ENCODE data around the gene HERC2. TPM values are rescaled to one million over a fixed set of nuclear protein-coding genes. Genes with fewer than 3 reads are reported as not detected.

Gene HERC2
- total and polyA plus RNA-seq, 5 donors from 2014 or later: 8.2 to 69.0 (median 10.4) TPM

GRCh38 chr15:28082891-28083684 lies 238.9 kb downstream of the HERC2 start:
- DNase-seq: no peak
- peaks cover 0 to 5% (median under 1%) of the 10 kb centered on the region in 7 donors for H3K9me3 Mint-ChIP-seq
- H3K4me3 Mint-ChIP-seq: no peak overlapping the region

GRCh38 chr15:28081594-28081993 lies 240.4 kb downstream of the HERC2 start:
- peaks cover 0 to 5% (median 0%) of the 10 kb centered on the region in 7 donors for H3K9me3 Mint-ChIP-seq
- no peaks in the 10 kb centered on the region for H3K36me3 Mint-ChIP-seq
- Histone ChIP-seq H3K4me1 (ENCODE audit: control insufficient read depth, insufficient read depth, low read length, poor library complexity, severe bottlenecking) (no peaks in the 10 kb centered on the region), H3K4me3 (ENCODE audit: low read depth, low read length) (no peak overlapping the region), H3K27me3 (ENCODE audit: control insufficient read depth, insufficient read depth, low read length) (no peaks in the 10 kb centered on the region), H3K36me3 (ENCODE audit: control insufficient read depth, insufficient read depth, low read length) (no peaks in the 10 kb centered on the region), H3K27ac (ENCODE audit: insufficient read depth, low read length, poor library complexity, severe bottlenecking) (no peak overlapping the region), H3K9me3 (ENCODE audit: control insufficient read depth in 2 of 2, low read length in 2 of 2) (no peaks in the 10 kb centered on the region)
- ATAC-seq (ENCODE audit: low read depth in 2 of 2) (no peak), DNase-seq (no peak)
- no peak overlapping the region for H3K4me3 Mint-ChIP-seq
- H3K27me3 Mint-ChIP-seq: peaks cover 10% of the 10 kb centered on the region
- H3K4me1 Mint-ChIP-seq: peaks cover 0 to 6% (median 2%) of the 10 kb centered on the region in 4 donors
- no peak overlapping the region for H3K27ac Mint-ChIP-seq

More at GRCh38 chr15:28082891-28083684, 238.9 kb downstream of the HERC2 start:
- Mint-ChIP-seq H3K27me3 (peaks cover 22% of the 10 kb centered on the region), H3K4me1 (peaks cover 0 to 6% (median 4%) of the 10 kb centered on the region in 4 donors), H3K36me3 (no peaks in the 10 kb centered on the region), H3K27ac (no peak overlapping the region)
- H3K4me3 ChIP-seq (ENCODE audit: low read depth, low read length): no peak overlapping the region
- no peak overlapping the region for H3K27ac ChIP-seq (ENCODE audit: insufficient read depth, low read length, poor library complexity, severe bottlenecking)
- H3K4me1 ChIP-seq (ENCODE audit: control insufficient read depth, insufficient read depth, low read length, poor library complexity, severe bottlenecking): peaks cover 4% of the 10 kb centered on the region
- no peaks in the 10 kb centered on the region for H3K27me3 ChIP-seq (ENCODE audit: control insufficient read depth, insufficient read depth, low read length)
- no peaks in the 10 kb centered on the region for H3K36me3 ChIP-seq (ENCODE audit: control insufficient read depth, insufficient read depth, low read length)
- no peak for ATAC-seq (ENCODE audit: low read depth in 2 of 2)
- H3K9me3 ChIP-seq (ENCODE audit: control insufficient read depth in 2 of 2, low read length in 2 of 2): no peaks in the 10 kb centered on the region

- H3K9me3 Mint-ChIP-seq: peaks cover 0 to 5% (median 0%) of the 10 kb centered on the region in 7 donors
- no peaks in the 10 kb centered on the region for H3K36me3 Mint-ChIP-seq
- no peak overlapping the region for H3K27ac Mint-ChIP-seq
- peaks cover 5% of the 10 kb centered on the region for H3K27me3 Mint-ChIP-seq
- H3K4me1 Mint-ChIP-seq: no peaks in the 10 kb centered on the region
- Histone ChIP-seq H3K27me3 (ENCODE audit: control insufficient read depth, insufficient read depth, low read length) (no peaks in the 10 kb centered on the region), H3K4me1 (ENCODE audit: control insufficient read depth, insufficient read depth, low read length, poor library complexity, severe bottlenecking) (no peaks in the 10 kb centered on the region), H3K27ac (ENCODE audit: insufficient read depth, low read length, poor library complexity, severe bottlenecking) (no peak overlapping the region), H3K4me3 (ENCODE audit: low read depth, low read length) (no peak overlapping the region), H3K36me3 (ENCODE audit: control insufficient read depth, insufficient read depth, low read length) (no peaks in the 10 kb centered on the region), H3K9me3 (ENCODE audit: control insufficient read depth in 2 of 2, low read length in 2 of 2) (no peaks in the 10 kb centered on the region)
- DNase-seq: no peak
- H3K4me3 Mint-ChIP-seq: no peak overlapping the region
- ATAC-seq (ENCODE audit: low read depth in 2 of 2): no peak
Observed at GRCh38 chr15:28080386-28080785, 241.6 kb downstream of the HERC2 start.

- H3K27ac Mint-ChIP-seq: no peak overlapping the region
Observed at GRCh38 chr15:28079313-28079969, 242.5 kb downstream of the HERC2 start.

DNA sequence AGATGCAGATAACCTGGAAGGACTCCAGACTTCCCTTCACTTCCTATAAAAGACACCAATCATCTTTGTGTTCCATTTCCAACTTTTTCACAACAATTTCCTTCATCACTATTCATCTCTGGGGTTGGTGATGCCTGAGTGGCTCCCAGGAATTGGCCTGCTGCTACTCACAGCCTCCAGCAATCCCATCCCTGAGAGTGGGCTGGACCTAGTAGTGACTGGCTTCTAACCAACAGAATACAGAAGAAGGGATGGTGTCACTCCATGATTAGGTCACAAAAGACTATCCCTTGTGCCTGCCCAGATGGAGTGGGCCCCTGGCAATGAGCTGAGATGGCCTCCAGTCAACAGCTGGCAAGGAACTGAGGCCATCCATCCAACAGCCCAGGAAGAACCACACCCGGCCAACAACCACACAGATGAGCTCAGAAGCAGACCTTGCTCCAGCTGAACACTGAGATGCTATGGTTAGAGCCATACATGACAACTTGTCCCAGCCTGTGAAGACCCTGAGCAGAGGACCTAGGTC lies 243.7 kb downstream of the HERC2 start:
- Histone ChIP-seq H3K36me3 (ENCODE audit: control insufficient read depth, insufficient read depth, low read length) (no peaks in the 10 kb centered on the region), H3K4me1 (ENCODE audit: control insufficient read depth, insufficient read depth, low read length, poor library complexity, severe bottlenecking) (no peaks in the 10 kb centered on the region), H3K4me3 (ENCODE audit: low read depth, low read length) (no peak overlapping the region), H3K27ac (ENCODE audit: insufficient read depth, low read length, poor library complexity, severe bottlenecking) (no peak overlapping the region), H3K9me3 (ENCODE audit: control insufficient read depth in 2 of 2, low read length in 2 of 2) (no peaks in the 10 kb centered on the region), H3K27me3 (ENCODE audit: control insufficient read depth, insufficient read depth, low read length) (no peaks in the 10 kb centered on the region)
- ATAC-seq (ENCODE audit: low read depth in 2 of 2): no peak
- Mint-ChIP-seq H3K4me3 (no peak overlapping the region), H3K9me3 (peaks cover 0 to 2% (median 0%) of the 10 kb centered on the region in 7 donors), H3K36me3 (no peaks in the 10 kb centered on the region), H3K27me3 (peaks cover 6% of the 10 kb centered on the region), H3K4me1 (no peaks in the 10 kb centered on the region), H3K27ac (no peak overlapping the region)
- no peak for DNase-seq

More at GRCh38 chr15:28079313-28079969, 242.5 kb downstream of the HERC2 start:
- Histone ChIP-seq H3K4me1 (ENCODE audit: control insufficient read depth, insufficient read depth, low read length, poor library complexity, severe bottlenecking) (no peaks in the 10 kb centered on the region), H3K9me3 (ENCODE audit: control insufficient read depth in 2 of 2, low read length in 2 of 2) (no peaks in the 10 kb centered on the region), H3K4me3 (ENCODE audit: low read depth, low read length) (no peak overlapping the region), H3K27me3 (ENCODE audit: control insufficient read depth, insufficient read depth, low read length) (no peaks in the 10 kb centered on the region), H3K36me3 (ENCODE audit: control insufficient read depth, insufficient read depth, low read length) (no peaks in the 10 kb centered on the region), H3K27ac (ENCODE audit: insufficient read depth, low read length, poor library complexity, severe bottlenecking) (no peak overlapping the region)
- no peak for DNase-seq
- ATAC-seq (ENCODE audit: low read depth in 2 of 2): no peak
- H3K27me3 Mint-ChIP-seq: peaks cover 6% of the 10 kb centered on the region
- H3K4me3 Mint-ChIP-seq: no peak overlapping the region
- peaks cover 0 to 2% (median 0%) of the 10 kb centered on the region in 7 donors for H3K9me3 Mint-ChIP-seq
- H3K4me1 Mint-ChIP-seq: no peaks in the 10 kb centered on the region
- no peaks in the 10 kb centered on the region for H3K36me3 Mint-ChIP-seq

DNA sequence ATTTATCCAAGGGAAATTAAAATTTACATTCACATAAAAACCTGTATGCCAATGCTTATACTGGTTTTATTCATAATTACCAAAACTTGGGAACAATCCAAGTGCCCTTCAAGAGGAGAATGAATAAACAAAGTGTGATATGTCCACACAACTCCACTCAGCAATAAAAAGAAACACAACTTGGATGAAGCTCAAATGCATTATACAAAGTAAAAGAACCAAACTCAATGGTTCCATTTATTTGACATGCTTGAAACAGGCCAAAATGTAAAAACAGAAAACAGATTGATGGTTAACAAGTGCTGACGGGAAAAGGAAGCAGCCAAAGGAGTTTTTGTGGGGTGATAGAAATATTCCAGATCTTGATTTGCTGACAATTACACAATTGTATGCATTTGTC lies 246.4 kb downstream of the HERC2 start:
- Histone ChIP-seq H3K36me3 (ENCODE audit: control insufficient read depth, insufficient read depth, low read length) (no peaks in the 10 kb centered on the region), H3K9me3 (ENCODE audit: control insufficient read depth in 2 of 2, low read length in 2 of 2) (no peaks in the 10 kb centered on the region), H3K27ac (ENCODE audit: insufficient read depth, low read length, poor library complexity, severe bottlenecking) (no peak overlapping the region), H3K27me3 (ENCODE audit: control insufficient read depth, insufficient read depth, low read length) (no peaks in the 10 kb centered on the region), H3K4me1 (ENCODE audit: control insufficient read depth, insufficient read depth, low read length, poor library complexity, severe bottlenecking) (no peaks in the 10 kb centered on the region), H3K4me3 (ENCODE audit: low read depth, low read length) (no peak overlapping the region)
- Mint-ChIP-seq H3K36me3 (no peaks in the 10 kb centered on the region), H3K27me3 (peaks cover 6% of the 10 kb centered on the region), H3K4me3 (no peak overlapping the region), H3K27ac (no peak overlapping the region), H3K9me3 (peaks cover 0 to 4% (median 0%) of the 10 kb centered on the region in 7 donors), H3K4me1 (no peaks in the 10 kb centered on the region)
- DNase-seq (no peak), ATAC-seq (ENCODE audit: low read depth in 2 of 2) (no peak)

GRCh38 chr15:28068930-28069329 lies 253.0 kb downstream of the HERC2 start:
- Mint-ChIP-seq H3K36me3 (no peaks in the 10 kb centered on the region), H3K4me3 (no peak overlapping the region), H3K9me3 (peaks cover 0 to 10% (median 5%) of the 10 kb centered on the region in 7 donors), H3K27me3 (peaks cover 14% of the 10 kb centered on the region), H3K4me1 (no peaks in the 10 kb centered on the region), H3K27ac (no peak overlapping the region)
- no peak overlapping the region for H3K4me3 ChIP-seq (ENCODE audit: low read depth, low read length)
- no peak for DNase-seq
- ATAC-seq (ENCODE audit: low read depth in 2 of 2): no peak
- peaks cover 0 to 5% of the 10 kb centered on the region in 2 experiments for H3K9me3 ChIP-seq (ENCODE audit: control insufficient read depth in 2 of 2, low read length in 2 of 2)
- H3K36me3 ChIP-seq (ENCODE audit: control insufficient read depth, insufficient read depth, low read length): no peaks in the 10 kb centered on the region
- H3K27me3 ChIP-seq (ENCODE audit: control insufficient read depth, insufficient read depth, low read length): no peaks in the 10 kb centered on the region
- H3K4me1 ChIP-seq (ENCODE audit: control insufficient read depth, insufficient read depth, low read length, poor library complexity, severe bottlenecking): no peaks in the 10 kb centered on the region
- no peak overlapping the region for H3K27ac ChIP-seq (ENCODE audit: insufficient read depth, low read length, poor library complexity, severe bottlenecking)

Data from CD4-positive, CD25-positive, alpha-beta regulatory T cell (primary cell).